Activated CD8-positive, alpha-beta memory T cell treated with anti-CD3 and anti-CD28 coated beads for 24 hours (primary cell): ENCODE data around the gene MRTFA.
"Not testable (repeated sequence)": the region's sequence is repeated elsewhere in the genome, so short reads cannot be mapped to it uniquely, and the experiment has no call there.

Experiments
- DNase-seq: peaks from one replicate; pipeline ENCODE4 v3.0.0-alpha.2; 2020

MRTFA gene

GRCh38 chr22:40406063-40406890 lies 230.2 kb downstream of the MRTFA start:
- DNase-seq: no peak

GRCh38 chr22:40405178-40406062 lies 231.1 kb downstream of the MRTFA start:
- no peak for DNase-seq

GRCh38 chr22:40404251-40405177 lies 232.0 kb downstream of the MRTFA start:
- DNase-seq: no peak

GRCh38 chr22:40403651-40404050 lies 232.9 kb downstream of the MRTFA start:
- no peak for DNase-seq

GRCh38 chr22:40403141-40403540 lies 233.4 kb downstream of the MRTFA start:
- no peak for DNase-seq

- no peak for DNase-seq
Measured at GRCh38 chr22:40401981-40402406, 234.5 kb downstream of the MRTFA start.

GRCh38 chr22:40401532-40401931 lies 235.0 kb downstream of the MRTFA start:
- peak; percentile 76 for DNase-seq

- no peak for DNase-seq
Measured at GRCh38 chr22:40400159-40400558, 236.4 kb downstream of the MRTFA start.

GRCh38 chr22:40399621-40400020 lies 236.9 kb downstream of the MRTFA start:
- DNase-seq: no peak

- DNase-seq: no peak
Measured at GRCh38 chr22:40397396-40397795, 239.1 kb downstream of the MRTFA start.

GRCh38 chr22:40396882-40397281 lies 239.6 kb downstream of the MRTFA start:
- DNase-seq: no peak

GRCh38 chr22:40395607-40396006 lies 240.9 kb downstream of the MRTFA start:
- DNase-seq: no peak

- no peak for DNase-seq
Measured at GRCh38 chr22:40394607-40395006, 241.9 kb downstream of the MRTFA start.

- DNase-seq: no peak
Measured at GRCh38 chr22:40392618-40393017, 243.9 kb downstream of the MRTFA start.

- no peak for DNase-seq
Measured at GRCh38 chr22:40391417-40391816, 245.1 kb downstream of the MRTFA start.

GRCh38 chr22:40388231-40388630 lies 248.3 kb downstream of the MRTFA start:
- DNase-seq: no peak

GRCh38 chr22:40387746-40388145 lies 248.8 kb downstream of the MRTFA start:
- DNase-seq: no peak

GRCh38 chr22:40385036-40385782 lies 251.3 kb downstream of the MRTFA start:
- no peak for DNase-seq

GRCh38 chr22:40383905-40384304 lies 252.6 kb downstream of the MRTFA start:
- no peak for DNase-seq

GRCh38 chr22:40381461-40381860 lies 255.1 kb downstream of the MRTFA start:
- no peak for DNase-seq

GRCh38 chr22:40378448-40378847 lies 258.1 kb downstream of the MRTFA start:
- not testable (repeated sequence) for DNase-seq

- no peak for DNase-seq
Measured at GRCh38 chr22:40377931-40378330, 258.6 kb downstream of the MRTFA start.
